ENCODE results near the gene OR8D1.

OR8D1 gene

GRCh38 chr11:124256076-124256475 is 57.7 kb downstream of the OR8D1 start, which contains the start of gene OR8G5:
Gene OR8G5, plus strand, starts transcription at chr11:124256376. Its CDS starts 8,556 bp downstream, at chr11:124264932.
- no peaks in the 10 kb centered on the region for H3K36me3 ChIP-seq
- no peak for TF ChIP-seq CTCF (IDR thresholded peaks at IDR 0.05; ENCODE audit: low read depth, low read length)
- no peaks in the 10 kb centered on the region for H3K27me3 ChIP-seq (ENCODE audit: insufficient read depth, low read depth, severe bottlenecking)
- no peak within 1 kb of the TSS for H3K27ac ChIP-seq
- H3K4me3 ChIP-seq (ENCODE audit: low read depth, low read length): no peak within 1 kb of the TSS
- no peak for DNase-seq
- no peaks in the 10 kb centered on the region for H3K9me3 ChIP-seq (ENCODE audit: severe bottlenecking)

All from WERI-Rb-1 (cell line).